Activated CD4-positive, alpha-beta memory T cell treated with anti-CD3 and anti-CD28 coated beads for 36 hours (primary cell): ENCODE measurements around the gene CCNT1. TPM values are rescaled to one million over a fixed set of nuclear protein-coding genes. Genes with fewer than 3 reads are reported as not detected.

Source experiments
- CTCF ChIA-PET: fragments of 350-600 bp; sonication (Branson Sonifier 250); formaldehyde crosslinking; loops from one replicate; lab custom pipeline; 2021; ENCODE audit warnings: antibody characterized with exemption, inconsistent platforms; lab: Charles Lee
- POLR2A ChIA-PET: fragments of 350-600 bp; sonication (Branson Sonifier 250); formaldehyde crosslinking; loops from one replicate; lab custom pipeline; 2021; ENCODE audit warnings: antibody characterized with exemption; lab: Charles Lee
- DNase-seq: peaks from one replicate; pipeline ENCODE4 v3.0.0-alpha.2; 2020
- H3K27ac Mint-ChIP-seq: one replicate; pipeline ENCODE4 v1.8.0; 2021; ENCODE audit warnings: mixed read lengths
- H3K27me3 Mint-ChIP-seq: one replicate; pipeline ENCODE4 v1.8.0; 2021; ENCODE audit warnings: mixed read lengths
- H3K36me3 Mint-ChIP-seq: one replicate; pipeline ENCODE4 v1.8.0; 2021; ENCODE audit warnings: mixed read lengths
- H3K4me1 Mint-ChIP-seq: one replicate; pipeline ENCODE4 v1.8.0; 2021; ENCODE audit warnings: low read depth, mixed read lengths
- H3K4me3 Mint-ChIP-seq: one replicate; pipeline ENCODE4 v1.8.0; 2021; ENCODE audit warnings: mild to moderate bottlenecking, mixed read lengths
- H3K9me3 Mint-ChIP-seq: one replicate; pipeline ENCODE4 v1.8.0; 2021; ENCODE audit warnings: mixed read lengths
- intact Hi-C: fragments of 100-400 bp; cut with micrococcal nuclease; formaldehyde crosslinking; loops from one replicate; pipeline ENCODE4 v1.15.1; 2023
- microRNA-seq: library from miRNA; unstranded; fragments of <30 nt; microRNA quantifications from one replicate; pipeline ENCODE4 v1.2.0, GENCODE V29; 2022; ENCODE audit warnings: borderline number of aligned reads, borderline microRNAs expressed, borderline replicate concordance
- total RNA-seq, 2 experiments: library from RNA; stranded (reverse); gene quantifications; one replicate each; pipeline ENCODE4 v1.2.3, GENCODE V29; 2021

Gene CCNT1
- total RNA-seq, 2 experiments from 2014 or later = 66.2 to 73.3 TPM

DNA sequence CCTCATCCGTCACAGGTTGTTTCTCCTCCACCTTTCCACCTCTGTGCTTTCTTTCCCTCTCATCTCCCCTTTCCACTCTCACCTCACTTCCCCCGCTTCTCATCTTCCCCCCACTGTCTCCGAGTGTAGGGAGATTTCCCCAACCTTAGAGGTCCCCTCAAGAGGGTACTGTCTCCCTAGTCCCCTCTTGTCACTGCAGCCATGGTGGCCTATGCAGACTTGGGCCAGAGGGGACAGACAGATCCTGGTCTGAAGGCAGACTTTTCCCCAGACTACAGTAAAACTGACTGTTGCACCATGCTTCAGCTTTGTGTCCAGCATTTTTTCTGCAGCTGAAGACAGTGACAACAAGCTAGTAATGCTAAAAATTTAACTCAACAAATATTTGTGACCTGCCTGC is 75.7 kb downstream of the CCNT1 start:
- intact Hi-C loops = no loop called here
- Mint-ChIP-seq H3K27ac (no peak overlapping the region), H3K4me3 (no peak overlapping the region), H3K4me1 (no peaks in the 10 kb centered on the region), H3K27me3 (no peaks in the 10 kb centered on the region), H3K36me3 (peaks cover 21% of the 10 kb centered on the region), H3K9me3 (peaks cover 3% of the 10 kb centered on the region)
- CTCF ChIA-PET = interaction anchor here (1.2 kb wide), 1 partner anchor 23 kb away, joined by 4 read pairs; no protein-coding TSS in a partner anchor
- DNase-seq = no peak
- POLR2A ChIA-PET = no interaction called here

DNA sequence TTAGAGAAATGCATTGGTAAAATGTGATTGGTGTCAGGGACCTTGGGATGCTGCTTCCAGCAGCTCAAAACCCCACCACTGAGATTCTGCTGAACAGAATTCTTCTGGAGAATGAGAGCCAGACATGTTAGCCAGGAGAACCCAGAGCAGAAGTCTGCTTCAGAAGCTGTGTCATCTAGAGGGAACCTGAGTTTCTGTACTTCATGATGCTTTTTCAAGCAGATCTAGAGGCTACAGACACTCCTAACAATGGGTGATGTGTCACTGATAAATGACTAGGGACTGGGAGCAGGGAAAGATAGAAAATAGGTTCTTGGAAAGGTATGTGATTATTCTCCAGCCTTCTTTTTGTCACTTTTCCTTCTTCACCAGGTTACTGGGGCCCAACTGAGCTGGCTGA is 76.1 kb downstream of the CCNT1 start:
- ChIA-PET POLR2A (no interaction called here), CTCF (interaction anchor here (1.2 kb wide), 1 partner anchor 22 kb away, joined by 4 read pairs; no protein-coding TSS in a partner anchor)
- Mint-ChIP-seq H3K4me1 (no peaks in the 10 kb centered on the region), H3K27ac (no peak overlapping the region), H3K36me3 (peaks cover 21% of the 10 kb centered on the region), H3K27me3 (no peaks in the 10 kb centered on the region), H3K4me3 (no peak overlapping the region), H3K9me3 (peaks cover 3% of the 10 kb centered on the region)
- intact Hi-C loops = no loop called here
- no peak for DNase-seq

Small RNAs within 50 kb of the gene (microRNA-seq; reads per million reads assigned to microRNA genes)
- 5.5 reads per million, percentile 18 among the genes with 10 or more reads in this experiment for gene MIR1291

Other genes starting within 250 kb of the CCNT1 start
- gene ANP32D, start 244.1 kb downstream of the CCNT1 start, total RNA-seq = not detected
- not detected for gene C12orf54, start 234.2 kb downstream of the CCNT1 start, total RNA-seq
- not detected for gene OR8S1, start 191.1 kb downstream of the CCNT1 start, total RNA-seq
- not detected for gene LALBA, start 146.7 kb downstream of the CCNT1 start, total RNA-seq
- 10 to 100 TPM; 45.7 to 48.4 TPM for gene KANSL2, start 34.5 kb downstream of the CCNT1 start, total RNA-seq
- under 1 TPM; 0.15 to 0.21 TPM for gene ADCY6, start 72.4 kb upstream of the CCNT1 start, total RNA-seq
- 10 to 100 TPM; 18.3 to 19.0 TPM for gene CACNB3, start 101.8 kb upstream of the CCNT1 start, total RNA-seq
- 100 to 1,000 TPM; 119 to 121 TPM for gene DDX23, start 135.5 kb upstream of the CCNT1 start, total RNA-seq
- 1 to 10 TPM; 2.4 to 3.5 TPM for gene RND1, start 149.2 kb upstream of the CCNT1 start, total RNA-seq
- 10 to 100 TPM; 82.0 to 89.0 TPM for gene FKBP11, start 208.8 kb upstream of the CCNT1 start, total RNA-seq
- gene ARF3, start 240.8 kb upstream of the CCNT1 start, total RNA-seq = 100 to 1,000 TPM; 110 to 121 TPM